Upper lobe of right lung (tissue), 1 donor: Measurements from ENCODE around the gene TAS2R40. TPM values are rescaled to one million over a fixed set of nuclear protein-coding genes. Genes with fewer than 3 reads are reported as not detected.
"Not testable (repeated sequence)": the region's sequence is repeated elsewhere in the genome, so short reads cannot be mapped to it uniquely, and the experiment has no call there.

ENCODE experiments used
- ATAC-seq: fragments of 200-7000 bp; cut with Tn5 transposase; one replicate; pipeline ENCODE4 v1.9.1; 2020; ENCODE audit warnings: mild to moderate bottlenecking, moderate library complexity
- DNase-seq: peaks from one replicate; pipeline ENCODE4 v3.0.0-alpha.2; 2020
- H3K27ac ChIP-seq: fragments of 200-600 bp; one replicate; pipeline ENCODE4 v1.8.0; 2022
- H3K27me3 ChIP-seq: fragments of 200-600 bp; one replicate; pipeline ENCODE4 v1.8.0; 2022; ENCODE audit warnings: mild to moderate bottlenecking
- H3K36me3 ChIP-seq: fragments of 200-600 bp; one replicate; pipeline ENCODE4 v1.8.0; 2022
- H3K4me1 ChIP-seq: fragments of 200-600 bp; one replicate; pipeline ENCODE4 v1.8.0; 2022
- H3K4me3 ChIP-seq: fragments of 200-600 bp; one replicate; pipeline ENCODE4 v1.8.0; 2022; ENCODE audit warnings: mild to moderate bottlenecking
- H3K9me3 ChIP-seq: fragments of 200-600 bp; one replicate; pipeline ENCODE4 v1.8.0; 2022
- CTCF ChIP-seq: fragments of 200-600 bp; IDR thresholded peaks from one replicate; pipeline ENCODE4 v1.8.0; 2022; ENCODE audit warnings: antibody characterized with exemption
- intact Hi-C: fragments of 100-400 bp; cut with DNase I; formaldehyde crosslinking; loops from one replicate; pipeline ENCODE4 v1.11.0; 2022
- total RNA-seq: library from RNA; stranded (reverse); fragmentation: NEBNext Ultra II Directional; extraction: Animal tissue kit (Norgen Biotek cat#: 25700); gene quantifications from one replicate; pipeline ENCODE4 v1.2.1, GENCODE V29; 2021
- donor health status: DM: no; HTN: yes; CAD: no; lungs with severe emphysema.

TAS2R40 gene
- total RNA-seq, 1 donor from 2014 or later = not detected

DNA sequence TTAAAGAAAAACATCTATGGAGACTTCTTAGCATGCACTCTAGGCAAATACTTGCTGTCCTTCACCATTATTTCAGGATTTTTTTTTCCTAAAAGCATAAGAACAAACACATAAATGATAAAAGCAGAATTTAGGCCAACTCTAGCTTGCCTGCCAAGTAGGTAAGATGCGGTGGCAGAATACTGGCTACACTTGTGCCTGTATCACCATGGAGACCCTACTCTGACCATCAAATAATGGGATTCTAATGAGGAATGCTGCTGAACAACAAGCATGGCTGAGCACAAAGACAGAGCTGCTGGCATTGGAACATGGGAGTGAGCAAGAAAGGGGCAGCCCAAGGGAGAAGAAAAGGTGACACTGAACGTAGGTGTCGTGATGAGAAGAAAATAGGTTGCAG, 18.5 kb upstream of the TAS2R40 start:
- H3K9me3 ChIP-seq = no peaks in the 10 kb centered on the region
- no peaks in the 10 kb centered on the region for H3K4me1 ChIP-seq
- H3K27ac ChIP-seq = no peak overlapping the region
- H3K4me3 ChIP-seq = no peak overlapping the region
- no peak for DNase-seq
- ATAC-seq = no peak
- H3K36me3 ChIP-seq = no peaks in the 10 kb centered on the region
- peaks cover 4% of the 10 kb centered on the region for H3K27me3 ChIP-seq
- no peak for TF ChIP-seq CTCF
- intact Hi-C loops = no loop called here

DNA sequence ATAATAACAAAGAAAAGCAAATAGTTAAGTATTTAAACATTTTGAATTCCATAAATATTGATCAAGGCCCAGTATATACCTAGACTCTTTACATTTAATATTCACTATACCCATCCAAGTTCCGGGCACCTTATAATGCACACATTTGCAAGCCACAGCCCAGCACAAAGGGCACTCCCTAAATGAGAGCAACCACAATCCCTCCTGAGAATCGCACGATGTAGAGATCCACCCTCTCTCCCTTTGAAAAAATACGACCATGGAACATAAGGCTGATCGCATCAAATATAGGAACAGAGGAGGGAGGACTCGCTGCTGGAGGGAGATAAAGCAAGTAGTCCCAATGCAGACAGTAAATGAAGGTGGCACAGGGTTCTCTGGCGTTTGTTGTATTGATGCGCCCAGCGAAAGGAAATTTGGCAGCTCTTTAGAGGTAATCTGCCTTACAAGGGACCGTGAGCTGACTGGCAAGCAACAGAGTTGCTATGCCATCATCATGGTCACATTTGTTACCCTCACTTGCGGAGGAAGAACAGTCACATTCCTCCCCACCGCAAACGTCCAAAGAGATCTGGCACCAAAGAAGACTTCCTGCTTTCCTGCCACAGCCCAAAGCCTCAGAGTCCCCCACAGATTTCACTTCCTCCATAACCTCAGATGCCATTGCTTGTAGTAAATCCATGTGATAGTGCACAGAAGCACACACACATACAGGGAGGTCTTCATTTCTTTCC, 16.1 kb upstream of the TAS2R40 start:
- no peak for DNase-seq
- no peaks in the 10 kb centered on the region for H3K9me3 ChIP-seq
- peak; percentile 96 for ATAC-seq
- intact Hi-C loops = no loop called here
- H3K27ac ChIP-seq = no peak overlapping the region
- TF ChIP-seq CTCF = no peak
- H3K4me1 ChIP-seq = no peaks in the 10 kb centered on the region
- H3K27me3 ChIP-seq = peaks cover 4% of the 10 kb centered on the region
- H3K4me3 ChIP-seq = no peak overlapping the region
- H3K36me3 ChIP-seq = no peaks in the 10 kb centered on the region

- H3K4me3 ChIP-seq = no peak overlapping the region
- ATAC-seq (no peak), DNase-seq (no peak)
- no peaks in the 10 kb centered on the region for H3K9me3 ChIP-seq
- H3K4me1 ChIP-seq = no peaks in the 10 kb centered on the region
- no peak overlapping the region for H3K27ac ChIP-seq
- intact Hi-C loops = no loop called here
- no peaks in the 10 kb centered on the region for H3K36me3 ChIP-seq
- TF ChIP-seq CTCF = no peak
- no peaks in the 10 kb centered on the region for H3K27me3 ChIP-seq
These were observed 11.3 kb upstream of the TAS2R40 start for GRCh38 chr7:143210541-143210940.

DNA sequence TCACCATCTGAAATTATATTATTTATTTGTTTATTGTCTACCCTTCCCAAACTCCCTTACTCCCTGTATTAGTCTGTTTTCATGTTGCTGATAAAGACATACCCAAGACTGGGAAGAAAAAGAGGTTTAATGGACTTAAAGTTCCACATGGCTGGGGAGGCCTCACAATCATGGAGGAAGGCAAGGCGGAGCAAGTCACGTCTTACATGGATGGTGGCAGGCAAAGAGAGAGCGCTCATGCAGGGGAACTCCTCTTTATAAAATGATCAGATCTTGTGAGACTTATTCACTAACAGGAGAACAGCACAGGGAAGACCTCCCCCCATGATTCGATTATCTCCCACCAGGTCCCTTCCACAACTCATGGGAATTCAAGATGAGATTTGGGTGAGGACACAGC, 8.4 kb upstream of the TAS2R40 start:
- ATAC-seq, H3K36me3 ChIP-seq, H3K27me3 ChIP-seq, DNase-seq, H3K9me3 ChIP-seq, H3K4me3 ChIP-seq, H3K4me1 ChIP-seq, intact Hi-C loops, H3K27ac ChIP-seq: not testable (repeated sequence)

GRCh38 chr7:143214789-143215679, 6.8 kb upstream of the TAS2R40 start:
- H3K4me3 ChIP-seq = no peak overlapping the region
- peak; percentile 99 for TF ChIP-seq CTCF
- ATAC-seq (peak; percentile 98), DNase-seq (no peak)
- intact Hi-C loops = loop anchor here (5.0 kb wide), 1 partner anchor 208 kb away; no protein-coding TSS in a partner anchor
- H3K27ac ChIP-seq = no peak overlapping the region
- H3K36me3 ChIP-seq = no peaks in the 10 kb centered on the region
- no peaks in the 10 kb centered on the region for H3K4me1 ChIP-seq
- H3K9me3 ChIP-seq = no peaks in the 10 kb centered on the region
- no peaks in the 10 kb centered on the region for H3K27me3 ChIP-seq

GRCh38 chr7:143216151-143216550, 5.7 kb upstream of the TAS2R40 start:
- H3K9me3 ChIP-seq = no peaks in the 10 kb centered on the region
- H3K36me3 ChIP-seq = no peaks in the 10 kb centered on the region
- no peaks in the 10 kb centered on the region for H3K27me3 ChIP-seq
- no peaks in the 10 kb centered on the region for H3K4me1 ChIP-seq
- DNase-seq (no peak), ATAC-seq (no peak)
- no peak overlapping the region for H3K27ac ChIP-seq
- intact Hi-C loops = loop anchor here (5.0 kb wide), 1 partner anchor 209 kb away; no protein-coding TSS in a partner anchor
- H3K4me3 ChIP-seq = no peak overlapping the region
- TF ChIP-seq CTCF = no peak
